ENCODE data around the gene ANKRD65. TPM values are rescaled to one million over a fixed set of nuclear protein-coding genes. Genes with fewer than 3 reads are reported as not detected.

The ANKRD65 gene
- total and polyA plus RNA-seq, 8 donors, result 2.3 to 41.8 (median 14.0) TPM

DNA sequence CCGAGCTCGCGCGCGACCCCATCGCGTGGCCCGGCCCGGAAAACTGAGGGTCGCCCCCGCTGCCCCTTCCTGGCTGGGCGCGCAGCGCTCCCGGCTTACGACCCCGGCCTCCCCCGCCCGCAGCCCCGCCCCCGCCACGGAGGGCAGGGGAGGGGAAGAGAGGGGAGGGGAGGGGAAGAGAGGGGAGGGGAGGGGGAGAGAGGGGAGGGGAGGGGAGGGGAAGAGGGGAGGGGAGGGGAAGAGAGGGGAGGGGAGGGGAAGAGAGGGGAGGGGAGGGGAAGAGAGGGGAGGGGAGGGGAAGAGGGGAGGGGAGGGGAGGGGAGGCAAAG lies 6.7 kb upstream of the ANKRD65 start:
- Histone ChIP-seq H3K4me1 (peaks cover 9 to 35% (median 32%) of the 10 kb centered on the region in 3 donors), H3K27ac (peak overlapping the region in 1 of 4 donors; percentile 44)

GRCh38 chr1:1427106-1427819 lies 6.2 kb upstream of the ANKRD65 start:
- Histone ChIP-seq H3K4me3 (peak overlapping the region in 2 of 4 donors; percentile 30 to 48), H3K9me3 (no peaks in the 10 kb centered on the region), H3K36me3 (no peaks in the 10 kb centered on the region), H3K4me1 (peaks cover 9 to 30% (median 30%) of the 10 kb centered on the region in 3 donors), H3K27me3 (no peaks in the 10 kb centered on the region), H3K27ac (peak overlapping the region in 1 of 4 donors; percentile 44)
- 23 to 28% methylated on average over 50 to 66 of the region's 66 CpGs for WGBS, 2 donors
- DNase-seq, result peak; percentile 20 to 85 (median 54)
- FAIRE-seq, result no peak
- TF ChIP-seq CTCF (IDR thresholded peaks at IDR 0.05), result no peak
- no peak for ATAC-seq
- intact Hi-C loops (cut with DNase I), result no loop called here

More for the DNA sequence above, 6.7 kb upstream of the ANKRD65 start:
- intact Hi-C loops (cut with DNase I), result no loop called here
- 0 to 5% methylated on average over 2 to 18 of the region's 22 CpGs for WGBS, 2 donors
- H3K27me3 ChIP-seq, result no peaks in the 10 kb centered on the region
- FAIRE-seq (no peak), DNase-seq (no peak), ATAC-seq (no peak)
- no peaks in the 10 kb centered on the region for H3K36me3 ChIP-seq
- TF ChIP-seq CTCF (IDR thresholded peaks at IDR 0.05), result no peak
- no peaks in the 10 kb centered on the region for H3K9me3 ChIP-seq
- H3K4me3 ChIP-seq, result peak overlapping the region in 2 of 4 donors; percentile 30 to 48

- peaks cover 9 to 23% (median 23%) of the 10 kb centered on the region in 3 donors for H3K4me1 ChIP-seq
- no peaks in the 10 kb centered on the region for H3K27me3 ChIP-seq
- no peak overlapping the region for H3K27ac ChIP-seq
- peak in 2 of 6 donors; percentile 30 to 38 for DNase-seq
- WGBS, 2 donors, result 79 to 80% methylated on average over 15 to 19 of the region's 19 CpGs
- no peak overlapping the region for H3K4me3 ChIP-seq
- H3K36me3 ChIP-seq, result no peaks in the 10 kb centered on the region
- TF ChIP-seq CTCF (IDR thresholded peaks at IDR 0.05), result no peak
- intact Hi-C loops (cut with DNase I), result no loop called here
- no peak for ATAC-seq
- no peaks in the 10 kb centered on the region for H3K9me3 ChIP-seq
- FAIRE-seq, result no peak
Measured at GRCh38 chr1:1426496-1427105, 5.5 kb upstream of the ANKRD65 start.

GRCh38 chr1:1425753-1426495 lies 4.8 kb upstream of the ANKRD65 start:
- DNase-seq (peak in 2 of 6 donors; percentile 25 to 76), ATAC-seq (no peak), FAIRE-seq (no peak)
- 73 to 80% methylated on average over 33 of the region's 33 CpGs for WGBS, 2 donors
- intact Hi-C loops (cut with DNase I), result no loop called here
- Histone ChIP-seq H3K27ac (no peak overlapping the region), H3K4me1 (peaks cover 9 to 17% (median 17%) of the 10 kb centered on the region in 3 donors), H3K36me3 (no peaks in the 10 kb centered on the region), H3K4me3 (no peak overlapping the region), H3K27me3 (no peaks in the 10 kb centered on the region), H3K9me3 (no peaks in the 10 kb centered on the region)
- no peak for TF ChIP-seq CTCF (IDR thresholded peaks at IDR 0.05)
